ENCODE results near the gene SLC24A5. TPM values are rescaled to one million over a fixed set of nuclear protein-coding genes. Genes with fewer than 3 reads are reported as not detected.

Gene SLC24A5
- total and polyA plus RNA-seq, 9 of the 15 experiments (the other 6 are each of a cell fraction or from before 2014, with no cell fraction given), result not detected

DNA sequence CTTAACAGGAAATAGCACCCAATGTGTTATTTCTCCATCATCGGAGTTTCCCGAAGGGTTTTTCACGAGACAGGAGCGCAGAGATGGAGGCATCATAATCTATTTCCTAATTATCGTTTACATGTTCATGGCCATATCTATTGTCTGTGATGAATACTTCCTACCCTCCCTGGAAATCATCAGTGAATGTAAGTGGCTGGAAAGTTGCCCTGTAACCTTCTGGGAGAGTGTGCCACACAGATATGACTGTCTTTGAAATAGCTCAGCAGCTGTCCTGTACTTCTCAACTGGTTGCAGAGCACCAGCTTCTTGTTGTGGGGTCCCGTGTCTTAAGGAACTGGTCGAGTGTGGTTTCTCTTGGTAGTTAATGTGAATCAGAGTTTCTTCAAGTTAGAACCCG is 1.1 kb downstream of the SLC24A5 start:
- ATAC-seq (no peak), FAIRE-seq (no peak), DNase-seq (ENCODE audit: extremely low read depth in 1 of 4, low spot score in 3 of 4) (no peak)
- BruUV-seq (replicated peaks), result no TSS peak
- under 1% methylated on average over 8 of the region's 8 CpGs for WGBS (ENCODE audit: insufficient coverage, low coverage, missing lambda C conversion rate)
- no peaks in the 10 kb centered on the region for H4K20me1 ChIP-seq (replicated peaks; ENCODE audit: control insufficient read depth, insufficient read depth, low read length)
- H3K36me3 ChIP-seq (ENCODE audit: control insufficient read depth, insufficient read depth, low read length), result no peaks in the 10 kb centered on the region
- POLR2A ChIA-PET, result no interaction called here
- CTCF ChIA-PET (ENCODE audit: low intra/inter-chr PET ratio), result no interaction called here
- H3K9ac ChIP-seq (ENCODE audit: insufficient read depth in 1 of 2, low read depth in 2 of 2, low read length in 2 of 2), result no peak overlapping the region
- H3K4me1 ChIP-seq (replicated peaks in 1 of 2; ENCODE audit: control insufficient read depth in 2 of 2, insufficient read depth in 2 of 2, low read length in 2 of 2), result no peaks in the 10 kb centered on the region
- H2AFZ ChIP-seq (ENCODE audit: low read depth, low read length), result no peak overlapping the region
- no peak overlapping the region for H3K4me3 ChIP-seq
- no peaks in the 10 kb centered on the region for H3K9me1 ChIP-seq (ENCODE audit: control insufficient read depth, insufficient read depth, low read length)
- no peaks in the 10 kb centered on the region for H3K9me3 ChIP-seq (replicated peaks; ENCODE audit: control insufficient read depth, insufficient read depth, low read depth, low read length)
- no peak overlapping the region for H3K4me2 ChIP-seq (ENCODE audit: insufficient read depth, low read length)
- intact Hi-C loops (cut with micrococcal nuclease) (no loop called here), in situ Hi-C loops (cut with MboI) (no loop called here)
- TF ChIP-seq ZNF41 (CRISPR knock-in tag; conservative IDR thresholded peaks at IDR 0.05) (no peak), PTRF (tag; IDR thresholded peaks at IDR 0.05) (no peak), GABPB2 (CRISPR knock-in tag; conservative IDR thresholded peaks at IDR 0.05) (no peak), RBM22 (IDR thresholded peaks at IDR 0.05; ENCODE audit: low read depth, low read length, poor library complexity, severe bottlenecking) (no peak), TCF7 (IDR thresholded peaks at IDR 0.05; ENCODE audit: borderline replicate concordance) (no peak), ZNF584 (CRISPR knock-in tag; IDR thresholded peaks at IDR 0.05; ENCODE audit: low read depth) (no peak), ARID2 (IDR thresholded peaks at IDR 0.05) (no peak), TSC22D4 (tag; IDR thresholded peaks at IDR 0.05) (no peak), SPI1 (IDR thresholded peaks at IDR 0.05; ENCODE audit: borderline replicate concordance, low read depth, low read length) (no peak), RFX5 (IDR thresholded peaks at IDR 0.05; ENCODE audit: low read depth, low read length) (no peak), ESRRA (IDR thresholded peaks at IDR 0.05; ENCODE audit: borderline replicate concordance, low read depth) (no peak), TEAD1 (CRISPR knock-in tag; IDR thresholded peaks at IDR 0.05) (no peak)
- TF ChIP-seq, protein P1, sequence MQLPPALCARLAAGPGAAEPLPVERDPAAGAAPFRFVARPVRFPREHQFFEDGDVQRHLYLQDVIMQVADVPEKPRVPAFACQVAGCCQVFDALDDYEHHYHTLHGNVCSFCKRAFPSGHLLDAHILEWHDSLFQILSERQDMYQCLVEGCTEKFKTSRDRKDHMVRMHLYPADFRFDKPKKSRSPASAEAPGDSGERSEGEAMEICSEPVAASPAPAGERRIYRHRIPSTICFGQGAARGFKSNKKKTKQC (CRISPR knock-in tag; IDR thresholded peaks at IDR 0.05), result no peak
- H3K27me3 ChIP-seq (ENCODE audit: control insufficient read depth in 2 of 2, insufficient read depth in 2 of 2, low read length in 2 of 2), result no peaks in the 10 kb centered on the region
- H3K27ac ChIP-seq (ENCODE audit: extremely low read depth, low read depth, low read length), result no peak overlapping the region
- H3K79me2 ChIP-seq (ENCODE audit: control insufficient read depth, insufficient read depth, low read length), result no peaks in the 10 kb centered on the region

All from K562 (cell line).